OCI-LY7 (cell line): ENCODE results near the gene SIK2. TPM values are rescaled to one million over a fixed set of nuclear protein-coding genes. Genes with fewer than 3 reads are reported as not detected.

Source experiments
- BruUV-seq: library from RNA; stranded (reverse); fragments of 400-500 nt; replicated peaks from 2 replicates; lab custom pipeline; 2021; lab: Mats Ljungman, UMichigan
- CTCF ChIA-PET: fragments of 300-600 bp; sonication (Branson Sonifier 250); formaldehyde crosslinking; loops from one replicate; lab custom pipeline; 2022; ENCODE audit warnings: antibody characterized with exemption; ENCODE audit not compliant: unreplicated experiment; lab: Charles Lee
- POLR2A ChIA-PET: fragments of 300-600 bp; sonication (Branson Sonifier 250); formaldehyde crosslinking; loops from one replicate; lab custom pipeline; 2022; ENCODE audit warnings: antibody characterized with exemption; lab: Charles Lee
- DNase-seq: peaks from one replicate; pipeline ENCODE4 v3.0.0-alpha.2; 2015; ENCODE audit warnings: low spot score
- H2AFZ ChIP-seq: fragments of 200-600 bp; sonication (generic), shearing (Covaris generic); 2 replicates; pipeline ENCODE4 v1.6.1; 2014; ENCODE audit warnings: mild to moderate bottlenecking, antibody characterized with exemption, low read length, moderate library complexity
- H3K27ac ChIP-seq: fragments of 200-600 bp; sonication (generic); 2 replicates; pipeline ENCODE4 v1.5.1; 2014; ENCODE audit warnings: mixed run types, low read depth, mild to moderate bottlenecking, moderate library complexity, low read length, inconsistent platforms; ENCODE audit not compliant: poor library complexity, severe bottlenecking
- H3K36me3 ChIP-seq: fragments of 200-600 bp; sonication (generic); 2 replicates; pipeline ENCODE4 v1.6.1; 2014; ENCODE audit warnings: mild to moderate bottlenecking, antibody characterized with exemption, low read length, moderate library complexity, mixed read lengths; ENCODE audit not compliant: insufficient read depth
- H3K4me1 ChIP-seq: fragments of 200-600 bp; sonication (generic); 2 replicates; pipeline ENCODE4 v1.5.1; 2014; ENCODE audit warnings: mild to moderate bottlenecking, low read length; ENCODE audit not compliant: insufficient read depth, poor library complexity, severe bottlenecking
- H3K4me2 ChIP-seq: fragments of 200-600 bp; sonication (generic); 2 replicates; pipeline ENCODE4 v1.6.1; 2014; ENCODE audit warnings: mild to moderate bottlenecking, low read length
- H3K4me3 ChIP-seq: fragments of 200-600 bp; sonication (generic); 2 replicates; pipeline ENCODE4 v1.5.1; 2014; ENCODE audit warnings: mild to moderate bottlenecking, low read depth, low read length; ENCODE audit not compliant: poor library complexity, severe bottlenecking
- H3K79me2 ChIP-seq: fragments of 200-600 bp; sonication (generic); 2 replicates; pipeline ENCODE4 v1.6.1; 2016; ENCODE audit warnings: low read depth, mild to moderate bottlenecking, low read length, moderate library complexity, mixed read lengths; ENCODE audit not compliant: insufficient read depth
- H3K9me2 ChIP-seq: fragments of 200-600 bp; sonication (generic); 2 replicates; pipeline ENCODE4 v1.6.1; 2016; ENCODE audit warnings: mild to moderate bottlenecking, low read length, mixed read lengths; ENCODE audit not compliant: insufficient read depth
- H3K9me3 ChIP-seq: fragments of 200-600 bp; sonication (generic); 2 replicates; pipeline ENCODE4 v1.6.1; 2014; ENCODE audit warnings: mild to moderate bottlenecking, mixed run types, low read length, mixed read lengths
- H4K20me1 ChIP-seq: fragments of 200-600 bp; sonication (generic); 2 replicates; pipeline ENCODE4 v1.6.1; 2014; ENCODE audit warnings: mild to moderate bottlenecking, antibody characterized with exemption, low read length, moderate library complexity, mixed read lengths; ENCODE audit not compliant: insufficient read depth
- CTCF ChIP-seq: fragments of 200-600 bp; sonication (generic); conservative IDR thresholded peaks from 2 replicates; pipeline ENCODE4 v1.5.1; 2014; ENCODE audit warnings: mild to moderate bottlenecking, antibody characterized with exemption, low read length, moderate library complexity, mixed read lengths
- EZH2phosphoT487 ChIP-seq: fragments of 200-600 bp; sonication (generic); IDR thresholded peaks from 2 replicates; pipeline ENCODE4 v1.6.1; 2018; ENCODE audit warnings: low read depth, borderline replicate concordance, mild to moderate bottlenecking, mixed run types, antibody characterized with exemption, low read length, moderate library complexity, mixed read lengths
- intact Hi-C: fragments of 100-400 bp; cut with micrococcal nuclease; formaldehyde crosslinking; loops from one replicate; pipeline ENCODE4 v1.10.0; 2022; ENCODE audit not compliant: unreplicated experiment
- total RNA-seq, 2 experiments: library from RNA; depleted of rRNA in 1 of 2; stranded (reverse); fragments of >200 nt in 1 of 2; shearing (Covaris generic) in 1 of 2; gene quantifications; 2 replicates each; pipeline ENCODE4 v1.2.3, GENCODE V29; 2014 to 2022

SIK2 gene
- total RNA-seq, 2 experiments from 2014 or later, result 9.8 to 16.9 TPM

DNA sequence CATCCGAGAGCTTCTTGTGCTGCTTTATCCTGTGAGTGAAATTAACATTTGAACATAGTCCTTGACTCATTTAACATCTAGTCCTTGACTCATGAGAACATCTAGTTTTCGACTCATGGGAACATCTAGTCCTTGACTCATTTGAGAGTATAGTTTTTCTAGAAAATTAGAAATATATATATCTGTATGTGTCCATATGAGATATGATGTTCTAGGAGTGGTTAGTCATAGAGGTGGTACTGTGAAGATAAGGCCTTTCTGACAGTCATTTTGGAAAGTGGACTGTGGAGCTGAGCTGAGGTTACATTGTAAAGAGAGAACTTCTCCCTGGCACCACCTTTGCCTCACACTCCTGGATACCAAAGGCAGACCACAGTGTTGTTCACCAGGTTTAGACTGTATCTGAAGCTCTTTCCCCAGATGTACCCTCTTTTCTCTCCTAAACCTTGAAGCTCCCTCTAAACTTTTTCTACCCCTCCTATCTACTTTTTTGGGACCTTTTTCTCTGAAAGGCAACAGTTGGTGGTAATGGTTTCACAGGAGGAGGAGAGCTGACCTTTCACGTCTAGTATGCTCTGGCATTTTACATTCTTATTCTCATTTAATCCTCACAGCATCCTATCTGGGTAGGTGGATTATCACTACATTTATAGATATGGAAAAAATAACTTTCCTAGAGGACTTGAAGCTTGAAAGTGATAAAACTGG lies 96.8 kb downstream of the SIK2 start:
- Histone ChIP-seq H3K4me2 (peak overlapping the region; percentile 65), H3K4me1 (peaks cover 65% of the 10 kb centered on the region), H3K79me2 (peaks cover 18% of the 10 kb centered on the region; the same call in 1 of the 2 replicates), H2AFZ (no peak overlapping the region), H4K20me1 (no peaks in the 10 kb centered on the region), H3K36me3 (peaks cover 27% of the 10 kb centered on the region), H3K4me3 (no peak overlapping the region), H3K9me2 (no peaks in the 10 kb centered on the region), H3K9me3 (no peaks in the 10 kb centered on the region), H3K27ac (peak overlapping the region; percentile 94)
- TF ChIP-seq CTCF (no peak), EZH2phosphoT487 (no peak)
- BruUV-seq, result no TSS peak
- no peak for DNase-seq
- intact Hi-C loops, result loop anchor here (2.0 to 5.0 kb wide), 2 partner anchors 78 to 96 kb away; partner anchors contain the start of gene SIK2
- ChIA-PET CTCF (interaction anchor here (0.6 to 2.0 kb wide), 2 partner anchors 15 to 95 kb away, joined by 3 to 6 read pairs; no protein-coding TSS in a partner anchor), POLR2A (interaction anchor here (0.8 to 4.2 kb wide), 8 partner anchors 12 to 96 kb away, joined by 3 to 17 read pairs (median 4); no protein-coding TSS in a partner anchor)

- TF ChIP-seq EZH2phosphoT487 (no peak), CTCF (no peak)
- intact Hi-C loops, result loop anchor here (2.0 to 5.0 kb wide), 2 partner anchors 78 to 97 kb away; partner anchors contain the start of gene SIK2
- H2AFZ ChIP-seq, result no peak overlapping the region
- CTCF ChIA-PET, result interaction anchor here (0.6 to 2.0 kb wide), 2 partner anchors 15 to 95 kb away, joined by 3 to 6 read pairs; no protein-coding TSS in a partner anchor
- no TSS peak for BruUV-seq
- H3K4me3 ChIP-seq, result no peak overlapping the region
- POLR2A ChIA-PET, result interaction anchor here (0.5 to 4.2 kb wide), 11 partner anchors 8 to 172 kb away, joined by 3 to 17 read pairs (median 3); no protein-coding TSS in a partner anchor
- H3K9me2 ChIP-seq, result no peaks in the 10 kb centered on the region
- peak overlapping the region; percentile 65 for H3K4me2 ChIP-seq
- H3K9me3 ChIP-seq, result no peaks in the 10 kb centered on the region
- H3K79me2 ChIP-seq, result peaks cover 18% of the 10 kb centered on the region; the same call in 1 of the 2 replicates
- peaks cover 59% of the 10 kb centered on the region for H3K4me1 ChIP-seq
- H3K36me3 ChIP-seq, result peaks cover 33% of the 10 kb centered on the region
- no peaks in the 10 kb centered on the region for H4K20me1 ChIP-seq
- peak; percentile 41 for DNase-seq
- H3K27ac ChIP-seq, result peak overlapping the region; percentile 94
Measured at GRCh38 chr11:111699579-111700156, 97.4 kb downstream of the SIK2 start.
